Sigmoid colon (tissue), 4 donors: ENCODE measurements around the gene AGAP2.

Source experiments
- CTCF ChIP-seq, 4 experiments: fragments of 450-650 bp in 3 of 4; fragments of 200-600 bp in 1 of 4; IDR thresholded peaks; one replicate each; pipeline ENCODE4 v1.5.1; 2016 to 2019; ENCODE audit warnings: antibody characterized with exemption in 4 of 4, mild to moderate bottlenecking in 3 of 4, moderate library complexity in 2 of 4
- EP300 ChIP-seq, 4 donors: sonication (generic); formaldehyde crosslinking; IDR thresholded peaks; one replicate each; pipeline ENCODE4 v1.6.1; 2017; ENCODE audit warnings: antibody characterized with exemption in 4 of 4
- POLR2A ChIP-seq, 2 donors: fragments of 450-650 bp; IDR thresholded peaks; one replicate each; pipeline ENCODE4 v1.6.1; 2016; ENCODE audit warnings: antibody characterized with exemption in 2 of 2, mild to moderate bottlenecking in 2 of 2, moderate library complexity in 2 of 2
- POLR2AphosphoS5 ChIP-seq, 4 donors: sonication (generic); formaldehyde crosslinking; IDR thresholded peaks; one replicate each; pipeline ENCODE4 v1.6.1; 2017; ENCODE audit warnings: antibody characterized with exemption in 4 of 4

- TF ChIP-seq CTCF (IDR thresholded peaks at IDR 0.05) = no peak
- TF ChIP-seq POLR2A (IDR thresholded peaks at IDR 0.05) = no peak
- no peak for TF ChIP-seq POLR2AphosphoS5 (IDR thresholded peaks at IDR 0.05)
- no peak for TF ChIP-seq EP300 (IDR thresholded peaks at IDR 0.05)
These were observed 17.2 kb upstream of the AGAP2 start for GRCh38 chr12:57755454-57756372.
